Memory B cell (primary cell): ENCODE measurements around the gene SLC5A10.
"Not testable (repeated sequence)": the region's sequence is repeated elsewhere in the genome, so short reads cannot be mapped to it uniquely, and the experiment has no call there.

Experiments used
- ATAC-seq: fragments of 150-1000 bp; cut with Tn5 transposase; 2 replicates; pipeline ENCODE4 v1.10.0; 2021; ENCODE audit warnings: low read depth, mild to moderate bottlenecking, moderate library complexity
- DNase-seq, 2 donors: peaks; one replicate each; pipeline ENCODE4 v3.0.0; 2022; ENCODE audit warnings: low spot score in 2 of 2
- H3K27ac Mint-ChIP-seq: one replicate; pipeline ENCODE4 v1.8.0; 2022; ENCODE audit warnings: mild to moderate bottlenecking, moderate library complexity, mixed read lengths
- H3K27me3 Mint-ChIP-seq: one replicate; pipeline ENCODE4 v1.8.0; 2022; ENCODE audit warnings: mixed read lengths
- H3K36me3 Mint-ChIP-seq: one replicate; pipeline ENCODE4 v1.8.0; 2022; ENCODE audit warnings: mild to moderate bottlenecking, mixed read lengths
- H3K4me1 Mint-ChIP-seq: one replicate; pipeline ENCODE4 v1.8.0; 2022; ENCODE audit warnings: mixed read lengths
- H3K4me3 Mint-ChIP-seq: one replicate; pipeline ENCODE4 v1.8.0; 2022; ENCODE audit warnings: mild to moderate bottlenecking, moderate library complexity, mixed read lengths
- H3K9me3 Mint-ChIP-seq: one replicate; pipeline ENCODE4 v1.8.0; 2022; ENCODE audit warnings: mixed read lengths

SLC5A10 gene

DNA sequence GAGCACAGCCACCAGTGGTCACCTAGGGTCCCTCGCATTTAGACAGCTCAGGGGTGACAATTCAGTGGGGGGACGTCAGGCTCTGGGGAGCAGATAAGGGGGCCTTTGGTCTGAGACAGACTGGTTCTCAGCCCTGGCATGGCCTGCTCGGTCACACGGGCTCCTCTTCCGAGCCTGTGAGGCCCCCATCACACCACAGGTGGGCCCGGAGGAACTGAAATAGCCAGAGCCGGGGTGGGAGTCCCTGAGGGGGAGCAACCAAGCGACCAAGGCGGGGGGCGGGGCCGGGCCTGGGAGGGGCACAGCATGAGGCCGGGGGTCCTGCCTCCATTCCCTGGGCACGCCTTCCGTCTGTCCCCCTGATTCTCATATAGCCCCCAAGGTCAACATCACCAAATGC is 90.4 kb downstream of the SLC5A10 start:
- H3K36me3 Mint-ChIP-seq, H3K9me3 Mint-ChIP-seq, H3K4me3 Mint-ChIP-seq, H3K27me3 Mint-ChIP-seq, DNase-seq, H3K27ac Mint-ChIP-seq, H3K4me1 Mint-ChIP-seq: not testable (repeated sequence)
- peak; percentile 22 for ATAC-seq

DNA sequence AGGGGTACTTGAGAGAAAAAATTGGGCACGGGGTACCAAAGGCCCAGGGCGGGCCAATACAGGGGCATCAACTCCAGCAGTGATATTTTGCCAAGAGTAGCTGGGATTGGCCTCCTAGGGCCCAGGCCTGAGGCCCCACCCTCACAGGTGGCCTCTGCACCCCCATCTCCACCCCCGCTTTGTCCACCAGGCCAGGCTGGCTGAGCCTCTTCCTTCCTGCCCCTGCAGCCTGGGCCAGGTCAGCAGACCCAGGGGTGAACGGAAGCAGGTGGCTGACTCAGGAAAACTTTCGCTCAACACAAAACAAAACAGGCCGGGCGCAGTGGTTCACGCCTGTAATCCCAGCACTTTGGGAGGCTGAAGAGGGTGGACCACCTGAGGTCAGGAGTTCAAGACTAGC is 91.1 kb downstream of the SLC5A10 start:
- not testable (repeated sequence) for H3K4me1 Mint-ChIP-seq, H3K9me3 Mint-ChIP-seq, ATAC-seq, H3K36me3 Mint-ChIP-seq, H3K27me3 Mint-ChIP-seq, DNase-seq, H3K27ac Mint-ChIP-seq, H3K4me3 Mint-ChIP-seq

DNA sequence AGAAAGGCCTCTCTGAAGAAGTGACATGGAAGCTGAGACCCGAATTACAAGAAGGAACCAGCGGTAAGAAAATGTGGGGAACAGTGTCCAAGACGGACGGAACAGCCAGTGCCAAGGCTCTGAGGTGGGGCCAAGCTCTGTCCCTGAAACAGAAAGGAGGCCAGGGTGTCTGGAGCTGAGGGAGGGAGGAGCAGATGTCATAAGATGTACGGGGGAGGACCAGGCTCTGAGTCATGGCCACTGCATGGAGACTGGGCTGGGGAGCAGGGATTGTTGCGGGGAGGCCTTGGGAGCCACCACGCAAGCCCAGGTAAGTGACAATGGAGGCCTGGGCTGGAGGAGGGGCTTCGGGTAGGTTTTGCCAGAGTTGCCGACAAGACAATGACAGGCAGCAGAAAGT is 92.7 kb downstream of the SLC5A10 start:
- not testable (repeated sequence) for H3K27ac Mint-ChIP-seq, DNase-seq, H3K4me1 Mint-ChIP-seq, H3K9me3 Mint-ChIP-seq, H3K27me3 Mint-ChIP-seq, ATAC-seq, H3K36me3 Mint-ChIP-seq, H3K4me3 Mint-ChIP-seq

DNA sequence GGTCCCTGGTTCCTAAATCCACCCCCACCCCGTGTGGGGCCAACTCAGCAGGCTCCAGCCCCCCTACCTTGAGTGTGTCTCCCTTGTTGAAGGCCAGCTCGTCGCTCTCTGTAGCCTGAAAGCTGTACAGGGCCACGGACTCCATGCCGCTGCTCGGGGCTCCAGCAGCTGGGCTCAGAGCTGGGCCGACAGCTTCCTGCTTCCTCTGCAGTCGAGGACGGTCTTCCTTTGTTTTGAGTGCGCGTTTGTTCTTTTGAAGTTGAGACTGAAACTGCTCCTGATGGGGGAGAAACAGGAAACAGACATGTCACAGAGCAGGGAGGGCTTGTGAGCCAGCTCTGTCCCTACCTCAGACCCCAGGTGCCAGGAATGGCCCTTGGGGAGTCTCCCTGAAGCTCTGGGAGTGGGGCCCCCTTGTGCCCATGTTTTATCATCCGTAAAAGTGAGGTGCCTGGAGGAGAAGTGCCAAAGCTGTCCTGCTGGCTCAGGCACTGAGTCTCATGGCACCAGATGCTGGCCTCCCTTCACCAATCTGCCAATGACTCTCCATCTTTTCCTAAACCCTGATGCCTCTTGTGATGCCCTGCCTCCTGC is 94.9 kb downstream of the SLC5A10 start, which contains the start of gene GRAP:
Gene GRAP (minus strand): TSS at position 176 of the 594 bp plus-strand sequence. CDS start 31 bp downstream, at position 145.
- not testable (repeated sequence) for H3K4me3 Mint-ChIP-seq, H3K27me3 Mint-ChIP-seq, H3K27ac Mint-ChIP-seq, H3K4me1 Mint-ChIP-seq, H3K36me3 Mint-ChIP-seq, DNase-seq, H3K9me3 Mint-ChIP-seq
- ATAC-seq = peak; percentile 55

DNA sequence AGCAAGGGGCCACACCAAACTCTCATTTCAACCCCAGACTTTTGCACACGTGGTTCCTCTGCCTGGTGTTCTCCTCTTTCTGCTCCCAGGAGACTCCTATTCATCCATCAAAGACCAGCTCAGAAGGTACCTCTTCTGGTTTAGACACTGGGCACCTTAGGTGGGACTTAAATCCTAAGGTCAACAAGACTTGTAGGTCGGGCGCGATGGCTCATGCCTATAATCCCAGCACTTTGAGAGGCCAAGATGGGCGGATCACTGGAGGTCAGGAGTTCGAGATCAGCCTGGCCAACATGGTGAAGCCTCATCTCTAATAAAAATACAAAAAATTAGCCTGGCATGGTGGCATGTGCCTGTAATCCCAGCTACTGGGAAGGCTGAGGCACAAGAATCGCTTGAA is 95.5 kb downstream of the SLC5A10 start:
- H3K9me3 Mint-ChIP-seq, H3K4me3 Mint-ChIP-seq, H3K4me1 Mint-ChIP-seq, H3K27me3 Mint-ChIP-seq, H3K36me3 Mint-ChIP-seq, DNase-seq, H3K27ac Mint-ChIP-seq, ATAC-seq: not testable (repeated sequence)

DNA sequence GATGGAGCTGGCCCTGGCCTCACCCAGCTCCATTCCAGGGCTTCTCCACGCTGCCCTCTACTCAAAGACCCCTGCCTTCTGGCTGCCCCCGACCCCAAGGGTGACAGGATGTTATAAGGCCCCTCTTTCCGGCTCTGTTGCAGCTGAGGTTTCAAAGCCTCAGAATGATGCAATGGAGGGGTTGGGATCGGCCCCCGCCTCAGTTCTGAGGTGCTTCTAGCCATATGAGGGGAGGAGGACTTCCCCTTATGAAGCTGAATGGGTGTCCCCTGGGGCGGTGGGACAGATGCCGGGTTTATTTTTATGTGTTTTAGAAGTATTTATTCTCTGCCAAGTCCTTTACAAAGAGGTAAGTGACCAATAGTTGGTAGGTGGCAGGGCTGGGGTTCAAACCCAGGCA is 96.9 kb downstream of the SLC5A10 start:
- not testable (repeated sequence) for H3K9me3 Mint-ChIP-seq, H3K36me3 Mint-ChIP-seq, H3K27ac Mint-ChIP-seq, H3K4me1 Mint-ChIP-seq, H3K27me3 Mint-ChIP-seq, H3K4me3 Mint-ChIP-seq
- ATAC-seq (peak; percentile 56), DNase-seq (peak in 1 of 2 donors; percentile 25)

DNA sequence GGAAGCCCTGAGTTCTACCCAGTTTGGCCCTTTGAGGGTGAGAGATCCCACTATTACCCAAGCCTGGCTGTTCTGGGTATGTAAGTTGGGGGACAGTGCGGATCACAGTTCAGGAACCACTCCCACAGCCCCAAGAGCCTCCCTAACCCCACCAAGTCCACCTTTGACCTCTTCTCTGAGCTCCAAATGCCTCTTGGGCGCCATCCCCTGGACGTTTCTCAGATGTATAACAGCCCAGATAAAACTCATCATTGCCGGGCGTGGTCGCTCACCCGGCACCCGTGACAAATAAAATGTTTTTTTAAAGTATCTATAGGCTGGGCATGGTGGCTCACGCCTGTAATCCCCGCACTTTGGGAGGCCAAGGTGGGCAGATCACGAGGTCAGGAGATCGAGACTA is 103.5 kb downstream of the SLC5A10 start:
- H3K4me3 Mint-ChIP-seq, H3K27ac Mint-ChIP-seq, H3K27me3 Mint-ChIP-seq, H3K4me1 Mint-ChIP-seq, H3K9me3 Mint-ChIP-seq, H3K36me3 Mint-ChIP-seq, DNase-seq: not testable (repeated sequence)
- peak; percentile 93 for ATAC-seq

DNA sequence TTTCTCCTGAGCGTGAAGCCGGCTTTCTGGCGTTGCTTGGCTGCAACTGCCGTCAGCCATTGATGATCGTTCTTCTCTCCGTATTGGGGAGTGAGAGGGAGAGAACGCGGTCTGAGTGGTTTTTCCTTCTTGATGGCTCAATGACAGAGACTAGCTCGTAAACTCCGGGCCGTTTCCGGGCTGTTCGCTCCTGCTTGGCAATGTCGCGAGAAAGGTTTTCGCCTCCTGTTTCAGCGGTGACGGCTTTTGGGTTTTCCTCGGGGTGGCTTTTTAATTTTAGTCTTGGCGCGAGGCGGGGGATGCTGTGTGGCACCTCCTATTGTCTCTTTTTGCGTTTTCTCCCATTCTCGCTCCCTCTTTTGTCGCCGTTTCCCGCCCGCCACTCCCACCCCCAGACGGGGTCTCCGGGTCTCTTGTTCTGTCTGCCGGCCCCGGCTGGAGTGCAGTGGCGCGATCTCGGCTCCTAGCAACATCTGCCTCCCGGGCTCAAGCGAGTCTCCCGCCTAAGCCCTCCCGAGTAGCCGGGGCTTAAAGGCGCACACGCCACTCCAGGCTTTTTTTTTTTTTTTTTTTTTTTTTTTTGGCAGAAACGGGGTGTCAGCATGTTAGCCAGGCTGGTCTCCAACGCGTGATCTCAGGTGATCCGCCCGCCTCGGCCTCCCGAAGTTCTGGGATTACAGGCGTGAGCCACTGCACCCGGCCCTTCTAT is 110.2 kb downstream of the SLC5A10 start:
- H3K9me3 Mint-ChIP-seq, H3K36me3 Mint-ChIP-seq, H3K4me3 Mint-ChIP-seq, H3K27ac Mint-ChIP-seq, H3K27me3 Mint-ChIP-seq, H3K4me1 Mint-ChIP-seq: not testable (repeated sequence)
- DNase-seq (peak; percentile 72 to 94), ATAC-seq (peak; percentile 58)

DNA sequence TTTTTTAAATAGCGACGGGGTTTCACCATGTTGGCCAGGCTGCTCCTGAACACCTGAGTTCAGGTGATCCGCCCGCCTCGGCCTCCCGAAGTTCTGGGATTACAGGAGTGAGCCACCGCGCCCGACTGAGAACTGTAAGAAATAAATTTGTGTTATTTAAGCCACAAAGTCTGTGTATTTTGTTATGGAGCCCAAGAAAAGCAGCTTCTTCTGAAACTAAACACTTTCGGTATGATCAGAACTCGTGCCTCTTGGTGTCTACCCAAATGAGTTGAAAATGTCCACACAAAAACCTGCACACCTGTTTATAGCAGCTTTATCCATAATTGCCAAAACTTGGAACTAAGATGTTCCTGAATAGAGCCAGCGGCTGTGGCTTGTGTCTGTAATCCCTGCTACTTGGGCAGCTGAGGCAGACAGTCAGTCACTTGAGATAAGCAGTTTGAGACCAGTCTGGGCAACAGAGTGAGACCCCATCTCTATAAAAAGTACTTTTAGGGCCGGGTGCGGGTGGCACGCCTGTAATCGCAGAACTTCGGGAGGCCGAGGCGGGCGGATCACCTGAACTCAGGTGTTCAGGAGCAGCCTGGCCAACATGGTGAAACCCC is 110.9 kb downstream of the SLC5A10 start:
- not testable (repeated sequence) for H3K36me3 Mint-ChIP-seq, DNase-seq, H3K4me1 Mint-ChIP-seq, H3K4me3 Mint-ChIP-seq, H3K27me3 Mint-ChIP-seq, H3K27ac Mint-ChIP-seq, H3K9me3 Mint-ChIP-seq
- ATAC-seq = peak; percentile 54

DNA sequence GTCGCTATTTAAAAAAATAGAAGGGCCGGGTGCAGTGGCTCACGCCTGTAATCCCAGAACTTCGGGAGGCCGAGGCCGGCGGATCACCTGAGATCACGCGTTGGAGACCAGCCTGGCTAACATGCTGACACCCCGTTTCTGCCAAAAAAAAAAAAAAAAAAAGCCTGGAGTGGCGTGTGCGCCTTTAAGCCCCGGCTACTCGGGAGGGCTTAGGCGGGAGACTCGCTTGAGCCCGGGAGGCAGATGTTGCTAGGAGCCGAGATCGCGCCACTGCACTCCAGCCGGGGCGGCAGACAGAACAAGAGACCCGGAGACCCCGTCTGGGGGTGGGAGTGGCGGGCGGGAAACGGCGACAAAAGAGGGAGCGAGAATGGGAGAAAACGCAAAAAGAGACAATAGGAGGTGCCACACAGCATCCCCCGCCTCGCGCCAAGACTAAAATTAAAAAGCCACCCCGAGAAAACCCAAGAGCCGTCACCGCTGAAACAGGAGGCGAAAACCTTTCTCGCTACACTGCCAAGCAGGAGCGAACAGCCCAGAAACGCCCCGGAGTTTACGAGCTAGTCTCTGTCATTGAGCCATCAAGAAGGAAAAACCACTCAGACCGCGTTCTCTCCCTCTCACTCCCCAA is 111.5 kb downstream of the SLC5A10 start:
- not testable (repeated sequence) for H3K27ac Mint-ChIP-seq
- DNase-seq = peak in 1 of 2 donors; percentile 82

DNA sequence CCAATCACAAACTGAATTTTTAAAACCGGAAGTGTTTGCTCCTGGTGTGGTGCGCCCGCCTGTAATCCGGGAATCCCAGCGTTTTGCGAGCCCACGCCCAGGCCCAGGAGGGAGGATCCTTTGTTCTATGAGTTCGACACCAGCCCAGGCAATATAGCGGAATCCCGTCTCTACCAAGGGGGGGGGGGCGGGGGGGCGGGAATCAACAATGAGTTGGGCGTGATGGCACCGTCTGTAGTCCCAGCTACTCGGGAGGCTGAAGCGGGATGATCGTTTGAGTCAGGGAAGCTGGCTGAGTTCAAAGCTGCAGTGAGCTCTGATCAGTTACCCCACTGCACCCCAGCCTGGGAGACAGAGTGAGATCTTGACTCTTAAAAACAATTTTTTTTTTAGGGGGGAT is 112.4 kb downstream of the SLC5A10 start:
- not testable (repeated sequence) for ATAC-seq, H3K36me3 Mint-ChIP-seq, H3K4me3 Mint-ChIP-seq, H3K4me1 Mint-ChIP-seq, DNase-seq, H3K9me3 Mint-ChIP-seq, H3K27me3 Mint-ChIP-seq, H3K27ac Mint-ChIP-seq

More for the DNA sequence above, 111.5 kb downstream of the SLC5A10 start:
- not testable (repeated sequence) for H3K27me3 Mint-ChIP-seq, H3K4me3 Mint-ChIP-seq, H3K36me3 Mint-ChIP-seq, H3K4me1 Mint-ChIP-seq, H3K9me3 Mint-ChIP-seq
- peak; percentile 28 for ATAC-seq

DNA sequence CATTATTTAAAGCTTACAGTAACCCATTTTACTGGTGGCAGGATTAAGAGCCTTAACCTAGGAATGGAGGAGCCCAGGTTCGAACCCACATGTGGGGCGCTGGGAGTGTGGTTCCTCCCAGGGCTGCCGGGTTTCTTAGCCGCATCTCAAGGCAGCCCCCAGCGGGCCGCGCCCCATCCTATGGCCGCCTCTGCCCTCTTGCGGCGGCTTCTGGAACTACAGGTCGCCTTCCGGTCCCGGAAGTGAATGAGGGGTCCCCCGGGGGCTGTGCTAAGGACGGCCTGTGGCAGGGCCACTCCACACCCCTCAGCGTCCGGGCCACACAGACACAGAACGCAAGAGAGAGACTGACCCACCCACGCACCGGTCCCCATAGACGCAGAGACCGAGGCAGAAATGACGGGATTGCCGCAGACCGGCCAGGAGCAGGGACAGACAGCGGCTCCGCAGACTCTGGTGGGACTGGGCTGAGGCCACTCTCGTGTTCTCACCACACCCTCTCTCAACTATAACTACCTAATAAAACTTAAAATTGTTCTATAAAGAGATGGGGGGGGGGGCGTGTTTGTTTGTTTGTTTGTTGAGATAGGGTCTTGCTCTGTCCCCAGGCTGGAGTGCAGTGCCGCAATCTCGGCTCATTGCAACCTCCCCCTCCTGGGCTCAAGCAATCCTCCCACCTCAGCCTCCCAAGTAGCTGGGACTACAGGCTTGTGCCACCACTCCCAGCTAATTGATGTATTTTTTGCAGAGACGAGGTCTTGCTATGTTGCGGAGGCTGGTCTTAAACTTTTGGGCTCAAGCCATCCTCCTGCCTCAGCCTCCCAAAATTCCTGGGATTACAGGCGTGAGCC is 118.6 kb downstream of the SLC5A10 start:
- peak; percentile 94 for ATAC-seq
- not testable (repeated sequence) for H3K9me3 Mint-ChIP-seq, H3K4me3 Mint-ChIP-seq, DNase-seq, H3K27me3 Mint-ChIP-seq, H3K4me1 Mint-ChIP-seq, H3K27ac Mint-ChIP-seq, H3K36me3 Mint-ChIP-seq
